ENCODE data around the gene MOB3A.

Gene MOB3A

GRCh38 chr19:2047449-2048103 is 48.5 kb downstream of the MOB3A start:
- Histone ChIP-seq H2AFZ (ENCODE audit: low read depth, low read length) (no peak overlapping the region), H3K79me1 (replicated peaks; ENCODE audit: low read length, poor library complexity, severe bottlenecking) (peaks cover 38% of the 10 kb centered on the region), H3K9ac (ENCODE audit: low read length) (no peak overlapping the region), H2BK120ac (ENCODE audit: low read depth, low read length) (no peak overlapping the region), H3K27ac (ENCODE audit: low read length, poor library complexity, severe bottlenecking) (no peak overlapping the region), H2BK12ac (ENCODE audit: low read length in 2 of 2) (no peak overlapping the region), H4K8ac (ENCODE audit: low read length) (no peak overlapping the region), H3K4me2 (ENCODE audit: low read length, poor library complexity, severe bottlenecking) (no peak overlapping the region), H3K36me3 (ENCODE audit: control insufficient read depth in 1 of 2, insufficient read depth in 2 of 2, low read depth in 1 of 2, low read length in 2 of 2) (peaks cover 48 to 66% of the 10 kb centered on the region in 2 experiments), H2AK5ac (ENCODE audit: low read length, severe bottlenecking) (no peak overlapping the region), H2BK5ac (ENCODE audit: low read depth, low read length, poor library complexity, severe bottlenecking) (no peak overlapping the region), H3K9me3 (ENCODE audit: control insufficient read depth, low read length) (no peaks in the 10 kb centered on the region), H3K23ac (ENCODE audit: low read length in 2 of 2) (no peak overlapping the region), H3K18ac (ENCODE audit: low read depth in 1 of 2, low read length in 2 of 2) (peak overlapping the region in 1 of 2 experiments; percentile 43), H3K4me3 (ENCODE audit: insufficient read depth in 1 of 2, low read depth in 1 of 2, low read length in 2 of 2) (no peak overlapping the region), H4K91ac (ENCODE audit: low read length) (peak overlapping the region; percentile 2), H2BK15ac (ENCODE audit: low read depth, poor library complexity, severe bottlenecking) (no peak overlapping the region), H3K27me3 (ENCODE audit: control insufficient read depth in 1 of 2, insufficient read depth in 1 of 2, low read length in 2 of 2) (no peaks in the 10 kb centered on the region), H3K14ac (ENCODE audit: low read length in 2 of 2) (peak overlapping the region in 1 of 2 experiments; percentile 29), H3K4me1 (ENCODE audit: control insufficient read depth, insufficient read depth, low read depth, low read length) (peaks cover 68% of the 10 kb centered on the region), H3K4ac (ENCODE audit: low read depth in 1 of 2, low read length in 2 of 2) (peak overlapping the region in 1 of 2 experiments; percentile 10)
- peak; percentile 61 for DNase-seq
- 84% methylated on average over 20 of the region's 22 CpGs for WGBS

GRCh38 chr19:2047076-2047448 is 49.1 kb downstream of the MOB3A start:
- WGBS, result 86% methylated on average over 6 of the region's 6 CpGs
- Histone ChIP-seq H2BK5ac (ENCODE audit: low read depth, low read length, poor library complexity, severe bottlenecking) (no peak overlapping the region), H4K91ac (ENCODE audit: low read length) (no peak overlapping the region), H2AK5ac (ENCODE audit: low read length, severe bottlenecking) (no peak overlapping the region), H3K4me3 (ENCODE audit: insufficient read depth in 1 of 2, low read depth in 1 of 2, low read length in 2 of 2) (no peak overlapping the region), H3K79me1 (replicated peaks; ENCODE audit: low read length, poor library complexity, severe bottlenecking) (peaks cover 38% of the 10 kb centered on the region), H2AFZ (ENCODE audit: low read depth, low read length) (no peak overlapping the region), H3K23ac (ENCODE audit: low read length in 2 of 2) (no peak overlapping the region), H3K9me3 (ENCODE audit: control insufficient read depth, low read length) (no peaks in the 10 kb centered on the region), H3K27me3 (ENCODE audit: control insufficient read depth in 1 of 2, insufficient read depth in 1 of 2, low read length in 2 of 2) (no peaks in the 10 kb centered on the region), H3K27ac (ENCODE audit: low read length, poor library complexity, severe bottlenecking) (no peak overlapping the region), H2BK15ac (ENCODE audit: low read depth, poor library complexity, severe bottlenecking) (peak overlapping the region; percentile 53), H4K8ac (ENCODE audit: low read length) (no peak overlapping the region), H3K9ac (ENCODE audit: low read length) (no peak overlapping the region), H3K4me2 (ENCODE audit: low read length, poor library complexity, severe bottlenecking) (no peak overlapping the region), H3K4me1 (ENCODE audit: control insufficient read depth, insufficient read depth, low read depth, low read length) (peaks cover 72% of the 10 kb centered on the region), H2BK12ac (ENCODE audit: low read length in 2 of 2) (no peak overlapping the region), H3K14ac (ENCODE audit: low read length in 2 of 2) (peak overlapping the region in 1 of 2 experiments; percentile 29), H3K18ac (ENCODE audit: low read depth in 1 of 2, low read length in 2 of 2) (peak overlapping the region in 1 of 2 experiments; percentile 43), H3K36me3 (ENCODE audit: control insufficient read depth in 1 of 2, insufficient read depth in 2 of 2, low read depth in 1 of 2, low read length in 2 of 2) (peaks cover 52 to 71% of the 10 kb centered on the region in 2 experiments), H3K4ac (ENCODE audit: low read depth in 1 of 2, low read length in 2 of 2) (no peak overlapping the region), H2BK120ac (ENCODE audit: low read depth, low read length) (no peak overlapping the region)
- no peak for DNase-seq

DNA sequence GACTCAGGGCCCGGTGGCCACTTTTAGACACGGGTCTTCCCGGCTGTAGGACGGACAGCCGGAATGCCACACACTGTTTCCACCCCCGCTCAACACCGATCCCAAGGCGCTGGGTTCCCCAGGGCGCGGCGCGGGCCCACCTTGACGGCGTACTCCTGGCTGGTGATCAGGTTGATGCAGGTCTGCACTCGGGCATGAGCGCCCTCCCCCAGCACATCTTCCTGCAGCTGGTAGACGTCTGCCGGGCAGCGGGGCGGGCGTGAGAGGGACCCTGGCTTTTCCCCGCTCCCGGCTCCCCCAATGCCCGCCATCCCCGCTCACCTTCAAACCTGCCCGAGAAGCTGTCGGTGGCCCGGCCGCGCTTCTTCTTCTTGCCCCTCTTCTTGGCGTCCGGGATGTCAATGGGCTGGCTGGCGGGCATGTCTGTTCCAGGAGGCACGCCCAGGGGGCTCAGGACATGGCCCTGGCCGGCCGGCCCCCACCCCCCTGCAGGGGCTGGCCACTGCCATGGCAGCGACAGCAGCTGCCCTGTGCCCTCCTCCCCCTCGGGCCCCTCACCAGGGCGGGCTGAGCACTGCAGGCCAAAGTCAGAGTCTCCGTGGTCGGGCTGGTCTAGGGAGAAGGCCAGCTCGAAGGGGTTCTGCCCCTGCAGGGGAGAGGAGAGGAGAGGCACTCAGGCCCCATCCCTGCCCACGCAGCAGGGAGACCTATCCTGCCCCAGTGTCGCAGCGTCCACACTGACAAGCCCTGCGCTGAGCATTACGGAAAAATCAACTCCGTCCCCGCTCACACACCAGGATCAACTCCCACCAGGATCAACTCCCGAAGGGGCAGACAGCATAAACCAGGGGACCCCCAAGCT is 49.8 kb downstream of the MOB3A start:
- Histone ChIP-seq H2BK120ac (ENCODE audit: low read depth, low read length) (no peak overlapping the region), H2AK5ac (ENCODE audit: low read length, severe bottlenecking) (no peak overlapping the region), H3K14ac (ENCODE audit: low read length in 2 of 2) (no peak overlapping the region), H3K36me3 (ENCODE audit: control insufficient read depth in 1 of 2, insufficient read depth in 2 of 2, low read depth in 1 of 2, low read length in 2 of 2) (peaks cover 58 to 78% of the 10 kb centered on the region in 2 experiments), H2BK12ac (ENCODE audit: low read length in 2 of 2) (no peak overlapping the region), H3K27me3 (ENCODE audit: control insufficient read depth in 1 of 2, insufficient read depth in 1 of 2, low read length in 2 of 2) (no peaks in the 10 kb centered on the region), H3K23ac (ENCODE audit: low read length in 2 of 2) (no peak overlapping the region), H4K91ac (ENCODE audit: low read length) (no peak overlapping the region), H3K27ac (ENCODE audit: low read length, poor library complexity, severe bottlenecking) (no peak overlapping the region), H3K9me3 (ENCODE audit: control insufficient read depth, low read length) (no peaks in the 10 kb centered on the region), H3K9ac (ENCODE audit: low read length) (no peak overlapping the region), H2BK15ac (ENCODE audit: low read depth, poor library complexity, severe bottlenecking) (no peak overlapping the region), H3K4ac (ENCODE audit: low read depth in 1 of 2, low read length in 2 of 2) (no peak overlapping the region), H3K4me1 (ENCODE audit: control insufficient read depth, insufficient read depth, low read depth, low read length) (peaks cover 71% of the 10 kb centered on the region), H4K8ac (ENCODE audit: low read length) (no peak overlapping the region), H3K18ac (ENCODE audit: low read depth in 1 of 2, low read length in 2 of 2) (no peak overlapping the region), H2BK5ac (ENCODE audit: low read depth, low read length, poor library complexity, severe bottlenecking) (no peak overlapping the region), H3K79me1 (replicated peaks; ENCODE audit: low read length, poor library complexity, severe bottlenecking) (peaks cover 41% of the 10 kb centered on the region), H3K4me2 (ENCODE audit: low read length, poor library complexity, severe bottlenecking) (no peak overlapping the region), H3K4me3 (ENCODE audit: insufficient read depth in 1 of 2, low read depth in 1 of 2, low read length in 2 of 2) (no peak overlapping the region), H2AFZ (ENCODE audit: low read depth, low read length) (no peak overlapping the region)
- 96% methylated on average over 49 of the region's 50 CpGs for WGBS
- DNase-seq, result no peak

DNA sequence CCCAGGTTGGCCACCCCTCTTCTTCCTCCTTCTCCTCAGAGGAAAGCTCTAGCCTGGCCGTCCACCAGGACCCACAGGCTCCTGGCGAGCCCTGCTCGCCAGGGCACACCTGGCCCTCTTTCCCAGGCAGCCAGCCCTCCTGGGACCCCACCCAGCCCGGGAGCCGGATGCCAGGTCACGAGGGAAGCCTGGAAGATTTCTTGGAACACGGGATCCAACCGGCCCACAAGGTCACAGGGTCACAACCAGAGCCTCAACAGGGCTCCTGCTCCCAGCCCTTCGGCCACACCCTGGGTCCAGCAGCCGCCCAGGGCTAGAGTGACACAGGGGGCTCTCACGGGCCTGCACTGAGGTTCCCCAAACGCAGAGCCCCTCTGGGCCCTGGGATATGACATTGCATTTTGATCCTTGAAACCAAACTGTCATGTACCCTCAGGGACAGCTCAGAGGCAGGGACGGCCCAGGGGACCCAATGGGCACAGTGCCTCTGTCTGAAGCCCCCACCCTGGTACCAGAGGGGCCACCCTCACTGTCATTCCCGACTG is 50.6 kb downstream of the MOB3A start:
- H2AFZ ChIP-seq (ENCODE audit: low read depth, low read length), result no peak overlapping the region
- H3K4ac ChIP-seq (ENCODE audit: low read depth in 1 of 2, low read length in 2 of 2), result no peak overlapping the region
- DNase-seq, result no peak
- no peak overlapping the region for H3K4me2 ChIP-seq (ENCODE audit: low read length, poor library complexity, severe bottlenecking)
- H4K8ac ChIP-seq (ENCODE audit: low read length), result no peak overlapping the region
- H4K91ac ChIP-seq (ENCODE audit: low read length), result no peak overlapping the region
- H3K36me3 ChIP-seq (ENCODE audit: control insufficient read depth in 1 of 2, insufficient read depth in 2 of 2, low read depth in 1 of 2, low read length in 2 of 2), result peaks cover 65 to 85% of the 10 kb centered on the region in 2 experiments
- H3K4me1 ChIP-seq (ENCODE audit: control insufficient read depth, insufficient read depth, low read depth, low read length), result peaks cover 78% of the 10 kb centered on the region
- WGBS, result 90% methylated on average over 14 of the region's 14 CpGs
- no peak overlapping the region for H2BK5ac ChIP-seq (ENCODE audit: low read depth, low read length, poor library complexity, severe bottlenecking)
- H2BK12ac ChIP-seq (ENCODE audit: low read length in 2 of 2), result no peak overlapping the region
- H2BK120ac ChIP-seq (ENCODE audit: low read depth, low read length), result no peak overlapping the region
- H3K27me3 ChIP-seq (ENCODE audit: control insufficient read depth in 1 of 2, insufficient read depth in 1 of 2, low read length in 2 of 2), result no peaks in the 10 kb centered on the region
- no peak overlapping the region for H2BK15ac ChIP-seq (ENCODE audit: low read depth, poor library complexity, severe bottlenecking)
- no peak overlapping the region for H3K23ac ChIP-seq (ENCODE audit: low read length in 2 of 2)
- H3K27ac ChIP-seq (ENCODE audit: low read length, poor library complexity, severe bottlenecking), result no peak overlapping the region
- no peaks in the 10 kb centered on the region for H3K9me3 ChIP-seq (ENCODE audit: control insufficient read depth, low read length)
- no peak overlapping the region for H3K18ac ChIP-seq (ENCODE audit: low read depth in 1 of 2, low read length in 2 of 2)
- no peak overlapping the region for H3K14ac ChIP-seq (ENCODE audit: low read length in 2 of 2)
- no peak overlapping the region for H3K9ac ChIP-seq (ENCODE audit: low read length)
- no peak overlapping the region for H3K4me3 ChIP-seq (ENCODE audit: insufficient read depth in 1 of 2, low read depth in 1 of 2, low read length in 2 of 2)
- H3K79me1 ChIP-seq (replicated peaks; ENCODE audit: low read length, poor library complexity, severe bottlenecking), result peaks cover 46% of the 10 kb centered on the region
- no peak overlapping the region for H2AK5ac ChIP-seq (ENCODE audit: low read length, severe bottlenecking)

Data from mesenchymal stem cell (in vitro differentiated cells and primary cell).